H1 (cell line): ENCODE data around the gene VTI1B.

ENCODE experiments used
- BRCA1 ChIP-seq: IDR thresholded peaks from 2 replicates; pipeline ENCODE4 v1.6.1; 2012; ENCODE audit warnings: low read depth, low read length, improper control_type of control experiment
- CHD2 ChIP-seq: IDR thresholded peaks from 2 replicates; pipeline ENCODE4 v1.6.1; 2012; ENCODE audit warnings: low read length, improper control_type of control experiment
- EP300 ChIP-seq, 2 experiments: IDR thresholded peaks; 1 replicate in 1 of 2; 2 replicates in 1 of 2; pipeline ENCODE4 v1.6.1; 2011 to 2012; ENCODE audit warnings: low read depth in 2 of 2, low read length in 2 of 2, mild to moderate bottlenecking in 2 of 2, borderline replicate concordance in 1 of 2, inconsistent platforms in 1 of 2, moderate library complexity in 1 of 2
- EZH2 ChIP-seq: fragments of 200-600 bp; sonication (generic); IDR thresholded peaks from 2 replicates; pipeline ENCODE4 v1.7.1; 2012; ENCODE audit warnings: low read depth, mild to moderate bottlenecking, moderate library complexity, low read length, inconsistent platforms; ENCODE audit not compliant: severe bottlenecking
- JUN ChIP-seq: IDR thresholded peaks from 2 replicates; pipeline ENCODE4 v1.6.1; 2011; ENCODE audit warnings: low read depth, mild to moderate bottlenecking, improper control_type of control experiment, low read length
- POLR2A ChIP-seq, 2 experiments: IDR thresholded peaks; 1 replicate in 1 of 2; 2 replicates in 1 of 2; pipeline ENCODE4 v1.6.1; 2011; ENCODE audit warnings: low read depth in 2 of 2, low read length in 2 of 2, mild to moderate bottlenecking in 2 of 2; ENCODE audit errors: control extremely low read depth in 1 of 2
- RFX5 ChIP-seq: IDR thresholded peaks from 2 replicates; pipeline ENCODE4 v1.6.1; 2011; ENCODE audit warnings: low read depth, low read length, improper control_type of control experiment, borderline replicate concordance
- SIN3A ChIP-seq, 2 experiments: IDR thresholded peaks in 1 of 2; conservative IDR thresholded peaks in 1 of 2; 2 replicates each; pipeline ENCODE4 v1.6.1; 2011 to 2012; ENCODE audit warnings: low read length in 2 of 2, improper control_type of control experiment in 1 of 2, low read depth in 1 of 2, mild to moderate bottlenecking in 1 of 2
- SP4 ChIP-seq: IDR thresholded peaks from 2 replicates; pipeline ENCODE4 v1.6.1; 2012; ENCODE audit warnings: low read length, inconsistent platforms
- YY1 ChIP-seq: IDR thresholded peaks from 2 replicates; pipeline ENCODE4 v1.6.1; 2011; ENCODE audit warnings: low read depth, mild to moderate bottlenecking, low read length
- TF ChIP-seq, protein P1 (sequence below), 3 experiments: IDR thresholded peaks; 1 replicate in 2 of 3; 2 replicates in 1 of 3; pipeline versions ENCODE4 v1.5.1 to v1.6.1; 2011; ENCODE audit warnings: low read length in 3 of 3, mild to moderate bottlenecking in 3 of 3, inconsistent platforms in 2 of 3, low read depth in 1 of 3, moderate library complexity in 1 of 3; ENCODE audit not compliant: insufficient read depth in 1 of 3; ENCODE audit errors: control extremely low read depth in 1 of 3
- TF ChIP-seq, protein P2 (sequence below): IDR thresholded peaks from 2 replicates; pipeline ENCODE4 v1.6.1; 2012; ENCODE audit warnings: low read length, inconsistent platforms

DNA sequence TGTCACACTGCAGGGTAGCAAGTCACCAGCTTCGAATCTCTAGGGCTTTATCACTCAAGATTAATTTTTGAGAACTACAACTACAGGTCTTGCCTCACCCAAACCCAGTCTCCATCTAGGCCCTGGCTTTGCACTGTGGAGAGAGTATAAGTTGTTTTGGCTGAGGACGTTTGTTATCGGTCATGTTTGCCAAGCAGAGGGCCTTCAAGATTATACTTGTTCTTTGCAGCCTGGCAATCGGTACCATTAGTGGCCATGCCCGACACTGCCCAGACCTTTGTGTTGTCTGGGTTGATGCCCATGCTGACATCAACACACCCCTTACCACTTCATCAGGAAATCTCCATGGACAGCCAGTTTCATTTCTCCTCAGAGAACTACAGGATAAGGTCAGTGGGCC is 29.0 kb downstream of the VTI1B start:
- TF ChIP-seq CHD2 (no peak), EZH2 (no peak), POLR2A (IDR thresholded peaks at IDR 0.05; ENCODE audit: control extremely low read depth in 1 of 2, low read depth in 2 of 2, low read length in 2 of 2) (no peak), JUN (no peak), YY1 (no peak), RFX5 (no peak), SP4 (no peak), BRCA1 (no peak), EP300 (IDR thresholded peaks at IDR 0.05; ENCODE audit: borderline replicate concordance in 1 of 2, low read depth in 2 of 2, low read length in 2 of 2) (no peak), SIN3A (conservative IDR thresholded peaks at IDR 0.05 in 1 of 2, IDR thresholded peaks at IDR 0.05 in 1 of 2; ENCODE audit: low read depth in 1 of 2, low read length in 2 of 2) (no peak)
- TF ChIP-seq, protein P1, sequence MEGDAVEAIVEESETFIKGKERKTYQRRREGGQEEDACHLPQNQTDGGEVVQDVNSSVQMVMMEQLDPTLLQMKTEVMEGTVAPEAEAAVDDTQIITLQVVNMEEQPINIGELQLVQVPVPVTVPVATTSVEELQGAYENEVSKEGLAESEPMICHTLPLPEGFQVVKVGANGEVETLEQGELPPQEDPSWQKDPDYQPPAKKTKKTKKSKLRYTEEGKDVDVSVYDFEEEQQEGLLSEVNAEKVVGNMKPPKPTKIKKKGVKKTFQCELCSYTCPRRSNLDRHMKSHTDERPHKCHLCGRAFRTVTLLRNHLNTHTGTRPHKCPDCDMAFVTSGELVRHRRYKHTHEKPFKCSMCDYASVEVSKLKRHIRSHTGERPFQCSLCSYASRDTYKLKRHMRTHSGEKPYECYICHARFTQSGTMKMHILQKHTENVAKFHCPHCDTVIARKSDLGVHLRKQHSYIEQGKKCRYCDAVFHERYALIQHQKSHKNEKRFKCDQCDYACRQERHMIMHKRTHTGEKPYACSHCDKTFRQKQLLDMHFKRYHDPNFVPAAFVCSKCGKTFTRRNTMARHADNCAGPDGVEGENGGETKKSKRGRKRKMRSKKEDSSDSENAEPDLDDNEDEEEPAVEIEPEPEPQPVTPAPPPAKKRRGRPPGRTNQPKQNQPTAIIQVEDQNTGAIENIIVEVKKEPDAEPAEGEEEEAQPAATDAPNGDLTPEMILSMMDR (IDR thresholded peaks at IDR 0.05; ENCODE audit: control extremely low read depth in 1 of 3, insufficient read depth in 1 of 3, low read depth in 1 of 3, low read length in 3 of 3), result no peak
- TF ChIP-seq, protein P2, sequence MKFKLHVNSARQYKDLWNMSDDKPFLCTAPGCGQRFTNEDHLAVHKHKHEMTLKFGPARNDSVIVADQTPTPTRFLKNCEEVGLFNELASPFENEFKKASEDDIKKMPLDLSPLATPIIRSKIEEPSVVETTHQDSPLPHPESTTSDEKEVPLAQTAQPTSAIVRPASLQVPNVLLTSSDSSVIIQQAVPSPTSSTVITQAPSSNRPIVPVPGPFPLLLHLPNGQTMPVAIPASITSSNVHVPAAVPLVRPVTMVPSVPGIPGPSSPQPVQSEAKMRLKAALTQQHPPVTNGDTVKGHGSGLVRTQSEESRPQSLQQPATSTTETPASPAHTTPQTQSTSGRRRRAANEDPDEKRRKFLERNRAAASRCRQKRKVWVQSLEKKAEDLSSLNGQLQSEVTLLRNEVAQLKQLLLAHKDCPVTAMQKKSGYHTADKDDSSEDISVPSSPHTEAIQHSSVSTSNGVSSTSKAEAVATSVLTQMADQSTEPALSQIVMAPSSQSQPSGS, result no peak
